IMR-90 (cell line): Measurements from ENCODE around the gene MACIR. TPM values are rescaled to one million over a fixed set of nuclear protein-coding genes. Genes with fewer than 3 reads are reported as not detected.

Experiments
- ATAC-seq: fragments of 200-7000 bp; cut with Tn5 transposase; 2 replicates; pipeline ENCODE4 v1.9.1; 2020; ENCODE audit warnings: low read depth, mild to moderate bottlenecking, moderate library complexity
- Bru-seq: library from RNA; stranded (reverse); fragments of 400-500 nt; gene quantifications from one replicate; lab custom pipeline; 2021; lab: Mats Ljungman, UMichigan
- BruChase-seq, 2 experiments: library from RNA; stranded (reverse); fragments of 400-500 nt; gene quantifications; one replicate each; lab custom pipeline; 2021; lab: Mats Ljungman, UMichigan
- BruUV-seq: library from RNA; stranded (reverse); fragments of 400-500 nt; replicated peaks from 2 replicates; lab custom pipeline; 2021; lab: Mats Ljungman, UMichigan
- CTCF ChIA-PET: fragments of 300-600 bp; formaldehyde crosslinking; extraction: SDS; loops from one replicate; lab custom pipeline; 2021; ENCODE audit warnings: antibody characterized with exemption; lab: Yijun Ruan, JAX
- POLR2A ChIA-PET: fragments of 300-600 bp; sonication (Branson Sonifier 250); formaldehyde crosslinking; loops from one replicate; lab custom pipeline; 2022; ENCODE audit warnings: antibody characterized with exemption; ENCODE audit not compliant: unreplicated experiment; lab: Charles Lee
- DNase-seq: peaks from one replicate; pipeline ENCODE4 v3.0.0; 2013
- H2AFZ ChIP-seq: replicated peaks from 2 replicates; pipeline ENCODE3; 2013; ENCODE audit warnings: low read length, mild to moderate bottlenecking; ENCODE audit not compliant: poor library complexity
- H2AK5ac ChIP-seq: 2 replicates; pipeline ENCODE4 v1.6.1; 2013; ENCODE audit warnings: low read depth, low read length, inconsistent platforms
- H2AK9ac ChIP-seq: replicated peaks from 2 replicates; pipeline ENCODE3; 2013; ENCODE audit warnings: mild to moderate bottlenecking, low read depth, low read length, moderate library complexity; ENCODE audit not compliant: poor library complexity
- H2BK120ac ChIP-seq: 2 replicates; pipeline ENCODE4 v1.6.1; 2013; ENCODE audit warnings: low read depth, low read length, inconsistent platforms
- H2BK15ac ChIP-seq: 3 replicates; pipeline ENCODE4 v1.6.1; 2013; ENCODE audit warnings: low read depth, low read length, inconsistent platforms
- H2BK20ac ChIP-seq: 2 replicates; pipeline ENCODE4 v1.6.1; 2013; ENCODE audit warnings: low read depth, mild to moderate bottlenecking, inconsistent platforms, low read length, moderate library complexity
- H2BK5ac ChIP-seq: 2 replicates; pipeline ENCODE4 v1.6.1; 2013; ENCODE audit warnings: mild to moderate bottlenecking, low read depth, low read length, inconsistent platforms; ENCODE audit not compliant: poor library complexity, severe bottlenecking
- H3K14ac ChIP-seq: replicated peaks from 2 replicates; pipeline ENCODE4 v1.6.1; 2013; ENCODE audit warnings: low read depth, low read length, inconsistent platforms
- H3K18ac ChIP-seq: 2 replicates; pipeline ENCODE4 v1.6.1; 2013; ENCODE audit warnings: low read depth, low read length, control low read depth
- H3K23ac ChIP-seq: 2 replicates; pipeline ENCODE4 v1.6.1; 2013; ENCODE audit warnings: low read depth, low read length, inconsistent platforms
- H3K27ac ChIP-seq: 2 replicates; pipeline ENCODE4 v1.5.1; 2013; ENCODE audit warnings: mild to moderate bottlenecking, control low read depth, low read length; ENCODE audit not compliant: insufficient read depth
- H3K27me3 ChIP-seq: 2 replicates; pipeline ENCODE4 v1.6.1; 2013; ENCODE audit warnings: low read length; ENCODE audit not compliant: control insufficient read depth, insufficient read depth
- H3K36me3 ChIP-seq: 2 replicates; pipeline ENCODE4 v1.6.1; 2013; ENCODE audit warnings: low read length, mixed read lengths; ENCODE audit not compliant: control insufficient read depth, insufficient read depth
- H3K4ac ChIP-seq: 2 replicates; pipeline ENCODE4 v1.6.1; 2013; ENCODE audit warnings: low read depth, low read length, inconsistent platforms
- H3K4me1 ChIP-seq: 2 replicates; pipeline ENCODE4 v1.6.1; 2013; ENCODE audit warnings: low read length, mixed read lengths; ENCODE audit not compliant: control insufficient read depth, insufficient read depth
- H3K4me2 ChIP-seq: 2 replicates; pipeline ENCODE4 v1.6.1; 2013; ENCODE audit warnings: low read depth, mild to moderate bottlenecking, control low read depth, low read length, moderate library complexity
- H3K4me3 ChIP-seq: 2 replicates; pipeline ENCODE4 v1.5.1; 2013; ENCODE audit warnings: low read depth, mild to moderate bottlenecking, control low read depth, low read length, moderate library complexity; ENCODE audit not compliant: insufficient read depth
- H3K56ac ChIP-seq: 2 replicates; pipeline ENCODE4 v1.6.1; 2013; ENCODE audit warnings: low read length, inconsistent platforms; ENCODE audit not compliant: insufficient read depth; ENCODE audit errors: extremely low read depth
- H3K79me1 ChIP-seq, 2 experiments: 2 replicates each; pipeline ENCODE4 v1.6.1; 2013; ENCODE audit warnings: low read length in 2 of 2, inconsistent platforms in 1 of 2, low read depth in 1 of 2
- H3K9ac ChIP-seq: 2 replicates; pipeline ENCODE4 v1.6.1; 2013; ENCODE audit warnings: low read depth, low read length, control low read depth
- H3K9me1 ChIP-seq: 2 replicates; pipeline ENCODE4 v1.6.1; 2013; ENCODE audit warnings: low read length, inconsistent platforms; ENCODE audit not compliant: insufficient read depth
- H3K9me3 ChIP-seq: 2 replicates; pipeline ENCODE4 v1.6.1; 2013; ENCODE audit warnings: low read length; ENCODE audit not compliant: control insufficient read depth, insufficient read depth
- H4K20me1 ChIP-seq: 2 replicates; pipeline ENCODE4 v1.6.1; 2013; ENCODE audit warnings: low read length, inconsistent platforms; ENCODE audit not compliant: insufficient read depth
- H4K5ac ChIP-seq: 2 replicates; pipeline ENCODE4 v1.6.1; 2013; ENCODE audit warnings: mild to moderate bottlenecking, low read depth, low read length, control low read depth
- H4K8ac ChIP-seq, 2 experiments: 2 replicates each; pipeline ENCODE4 v1.6.1; 2013; ENCODE audit warnings: low read depth in 2 of 2, low read length in 2 of 2, control low read depth in 1 of 2, inconsistent platforms in 1 of 2
- H4K91ac ChIP-seq: 2 replicates; pipeline ENCODE4 v1.6.1; 2013; ENCODE audit warnings: low read depth, low read length, inconsistent platforms; ENCODE audit not compliant: insufficient read depth
- ELK1 ChIP-seq: fragments of 150-350 bp; IDR thresholded peaks from 2 replicates; pipeline ENCODE4 v1.6.1; 2016; ENCODE audit warnings: low read depth, mild to moderate bottlenecking, low read length, moderate library complexity, borderline replicate concordance
- MAZ ChIP-seq: IDR thresholded peaks from 2 replicates; pipeline ENCODE4 v1.6.1; 2012; ENCODE audit warnings: low read depth, mild to moderate bottlenecking, low read length, improper control_type of control experiment, moderate library complexity, borderline replicate concordance
- POLR2A ChIP-seq: IDR thresholded peaks from 2 replicates; pipeline ENCODE4 v1.6.1; 2012; ENCODE audit warnings: mild to moderate bottlenecking, low read depth, low read length
- SMC3 ChIP-seq: fragments of 150-350 bp; IDR thresholded peaks from 2 replicates; pipeline ENCODE4 v1.6.1; 2016; ENCODE audit warnings: low read depth, mild to moderate bottlenecking, antibody characterized with exemption, low read length, moderate library complexity
- WGBS, 2 experiments: methylation state at CpG; one replicate each; pipeline versions ENCODE4 v1.1.5 to v1.1.7; 2013; ENCODE audit warnings: missing lambda C conversion rate in 2 of 2; ENCODE audit not compliant: insufficient read length in 1 of 2; ENCODE audit errors: extremely low coverage in 2 of 2; 5-methylcytosine and 5-hydroxymethylcytosine counted together
- dilution Hi-C: fragments of 300-500 bp; cut with HindIII; formaldehyde crosslinking; loops from one replicate; pipeline ENCODE4 v1.14.3; 2018; ENCODE audit warnings: low sequenced_read_pairs; ENCODE audit not compliant: unreplicated experiment
- in situ Hi-C: fragments of 300-500 bp; cut with MboI; formaldehyde crosslinking; loops from 3 replicates; pipeline ENCODE4 v1.14.3; 2019; ENCODE audit warnings: low sequenced_read_pairs, inconsistent platforms, mixed read lengths
- intact Hi-C: fragments of 100-400 bp; cut with micrococcal nuclease; formaldehyde crosslinking; loops from 2 replicates; pipeline ENCODE4 v1.10.0; 2022
- long read RNA-seq: library from polyadenylated mRNA; unstranded; transcript quantifications from one replicate; pipeline ENCODE4 v2.0.0, GENCODE V29; 2021; ENCODE audit not compliant: unreplicated experiment
- polyA plus RNA-seq, 3 experiments: library from polyadenylated mRNA; depleted of rRNA; stranded (reverse); fragments of >200 nt; gene quantifications; 2 replicates each; pipeline ENCODE4 v1.2.3, GENCODE V29; 2012; ENCODE audit warnings: low replicate concordance in 1 of 3
- total RNA-seq: library from RNA; depleted of rRNA; stranded (reverse); fragments of >200 nt; gene quantifications from 2 replicates; pipeline ENCODE4 v1.2.3, GENCODE V29; 2012; rRNA removed

MACIR gene
- total RNA-seq, result 21.3 and 22.2 TPM in 2 replicates
- 10.4 and 11.1 TPM in 2 replicates for polyA plus RNA-seq (2012; rRNA removed)
- 4.7 and 7.4 TPM in 2 replicates for polyA plus RNA-seq (2012; cell fraction: cytosol; rRNA removed)
- polyA plus RNA-seq (2012; cell fraction: nucleus; rRNA removed; ENCODE audit: low replicate concordance), result 3.5 and 7.0 TPM in 2 replicates
- percentile 58 among the genes with signal in this experiment for Bru-seq, nascent RNA
- percentile 38 among the genes with signal in this experiment for BruChase-seq, experiment 1, labeled RNA remaining after a 6-hour chase
- BruChase-seq, experiment 2, labeled RNA remaining after a 2-hour chase, result percentile 52 among the genes with signal in this experiment
- long read RNA-seq, transcript C5orf30-201 (3 exons, 3,049 nt), result major isoform, 9 of 13 reads
- long read RNA-seq, partial matches to known transcripts, result 3 of 13 reads
- long read RNA-seq, other reads (novel, unspliced or antisense), result 0 of 13 reads

- peak; percentile 97 for ATAC-seq
- in situ Hi-C loops, result no loop called here
- Histone ChIP-seq H3K79me1 (peaks cover 6 to 13% of the 10 kb centered on the region in 2 experiments; a peak in 3 of 4 replicates), H3K4me3 (peak within 1 kb of the TSS; percentile 98), H2AK9ac (peak within 1 kb of the TSS; percentile 91), H3K18ac (no peak within 1 kb of the TSS), H3K9me1 (no peaks in the 10 kb centered on the region), H4K20me1 (peaks cover 5% of the 10 kb centered on the region; the same call in 1 of the 2 replicates), H3K27ac (peak within 1 kb of the TSS; percentile 78), H3K4me1 (peaks cover 2% of the 10 kb centered on the region), H2AK5ac (0 out of 2 replicates have a peak within 1 kb of the TSS, but pooled peaks have one; percentile 14), H3K14ac (peak within 1 kb of the TSS; percentile 90; the same call in 1 of the 2 replicates), H3K23ac (peak within 1 kb of the TSS; percentile 74), H2BK20ac (no peak within 1 kb of the TSS), H3K27me3 (no peaks in the 10 kb centered on the region; the same call in 1 of the 2 replicates), H4K91ac (peak within 1 kb of the TSS; percentile 49; the same call in 1 of the 2 replicates), H4K8ac (peak within 1 kb of the TSS in 1 of 2 experiments; percentile 47; a peak in 1 of 4 replicates), H2BK15ac (no peak within 1 kb of the TSS), H2AFZ (peak within 1 kb of the TSS; percentile 97), H3K4ac (peak within 1 kb of the TSS; percentile 82), H3K9me3 (no peaks in the 10 kb centered on the region), H2BK5ac (peak within 1 kb of the TSS; percentile 69), H2BK120ac (peak within 1 kb of the TSS; percentile 65; the same call in 1 of the 2 replicates), H3K56ac (peak within 1 kb of the TSS; percentile 51; the same call in 1 of the 2 replicates), H3K4me2 (peak within 1 kb of the TSS; percentile 97), H3K36me3 (no peaks in the 10 kb centered on the region), H4K5ac (0 out of 2 replicates have a peak within 1 kb of the TSS, but pooled peaks have one; percentile 12), H3K9ac (peak within 1 kb of the TSS; percentile 87)
- peak; percentile 95 for DNase-seq
- POLR2A ChIA-PET, result interaction anchor here (0.6 kb wide), 2 partner anchors 20 to 31 kb away, joined by 4 to 5 read pairs; no protein-coding TSS in a partner anchor
- WGBS, 2 experiments, result 0% methylated on average over 13 of the region's 45 CpGs; no CpG with 5 or more reads in 1 of the 2 experiments
- BruUV-seq, result no TSS peak
- CTCF ChIA-PET, result interaction anchor here (0.7 to 1.7 kb wide), 8 partner anchors 8 to 227 kb away, joined by 3 to 6 read pairs (median 4); no protein-coding TSS in a partner anchor
- dilution Hi-C loops, result no loop called here
- intact Hi-C loops, result loop anchor here (1.0 to 5.0 kb wide), 3 partner anchors 36 to 217 kb away; no protein-coding TSS in a partner anchor
- TF ChIP-seq POLR2A (peak; percentile 36; the same call in 1 of the 2 replicates), ELK1 (no peak), SMC3 (0 out of 2 replicates have a peak, but pooled peaks have one; percentile 7), MAZ (peak; percentile 86; the same call in 1 of the 2 replicates)
Observed at GRCh38 chr5:103258368-103258956, at the start of gene MACIR. TSS of gene MACIR (plus strand) at chr5:103258763. CDS start at chr5:103275920, 17,157 bp downstream.
